A549 (cell line): ENCODE measurements around the gene PTCH2.
"Not testable (repeated sequence)": the region's sequence is repeated elsewhere in the genome, so short reads cannot be mapped to it uniquely, and the experiment has no call there.

Experiments used
- EP300 ChIP-seq, 2 experiments: fragments of >200 bp; sonication (Bioruptor Twin); formaldehyde crosslinking; IDR thresholded peaks; 2 replicates in 1 of 2; 3 replicates in 1 of 2; pipeline ENCODE4 v1.6.1; 2016 to 2017
- ESRRA ChIP-seq: fragments of 150-350 bp; IDR thresholded peaks from 2 replicates; pipeline ENCODE4 v1.6.1; 2014; ENCODE audit warnings: mild to moderate bottlenecking, low read length, borderline replicate concordance
- HDAC2 ChIP-seq: fragments of 200-600 bp; sonication (generic); IDR thresholded peaks from 2 replicates; pipeline ENCODE4 v1.6.1; 2016
- HOXA7 ChIP-seq: fragments of 250-450 bp; sonication (Bioruptor Pico); IDR thresholded peaks from 2 replicates; pipeline ENCODE4 v1.5.0; 2020; ENCODE audit warnings: mild to moderate bottlenecking, moderate library complexity
- JUNB ChIP-seq: fragments of >200 bp; sonication (Bioruptor Twin); formaldehyde crosslinking; IDR thresholded peaks from 2 replicates; pipeline ENCODE4 v1.6.1; 2016
- KDM1A ChIP-seq: fragments of 200-600 bp; sonication (generic); IDR thresholded peaks from 2 replicates; pipeline ENCODE4 v1.6.1; 2016; ENCODE audit warnings: low read depth, mild to moderate bottlenecking
- MAFK ChIP-seq: fragments of 450-650 bp; IDR thresholded peaks from 2 replicates; pipeline ENCODE4 v1.6.1; 2014; ENCODE audit not compliant: partially characterized antibody
- MAX ChIP-seq: IDR thresholded peaks from 2 replicates; pipeline ENCODE4 v1.6.1; 2012
- NR3C1 ChIP-seq: fragments of >200 bp; sonication (Bioruptor Twin); formaldehyde crosslinking; IDR thresholded peaks from 3 replicates; pipeline ENCODE4 v1.6.1; 2017
- POLR2A ChIP-seq: IDR thresholded peaks from 2 replicates; pipeline ENCODE4 v1.6.1; 2012; ENCODE audit warnings: mild to moderate bottlenecking, low read length
- REST ChIP-seq: fragments of 200-600 bp; sonication (generic); IDR thresholded peaks from 2 replicates; pipeline ENCODE4 v1.6.1; 2016; ENCODE audit warnings: antibody characterized with exemption, mild to moderate bottlenecking, moderate library complexity
- RFX5 ChIP-seq: fragments of 450-650 bp; IDR thresholded peaks from 2 replicates; pipeline ENCODE4 v1.7.1; 2014; ENCODE audit warnings: antibody characterized with exemption, mild to moderate bottlenecking, moderate library complexity
- TF ChIP-seq, protein P1 (sequence below): fragments of >200 bp; sonication (Bioruptor Twin); formaldehyde crosslinking; IDR thresholded peaks from 3 replicates; pipeline ENCODE4 v1.5.1; 2016

- not testable (repeated sequence) for TF ChIP-seq EP300 (IDR thresholded peaks at IDR 0.05); RFX5; REST; MAX; POLR2A; JUNB; NR3C1; HOXA7 (CRISPR knock-in tag); MAFK; ESRRA; HDAC2; KDM1A
- TF ChIP-seq, protein P1, sequence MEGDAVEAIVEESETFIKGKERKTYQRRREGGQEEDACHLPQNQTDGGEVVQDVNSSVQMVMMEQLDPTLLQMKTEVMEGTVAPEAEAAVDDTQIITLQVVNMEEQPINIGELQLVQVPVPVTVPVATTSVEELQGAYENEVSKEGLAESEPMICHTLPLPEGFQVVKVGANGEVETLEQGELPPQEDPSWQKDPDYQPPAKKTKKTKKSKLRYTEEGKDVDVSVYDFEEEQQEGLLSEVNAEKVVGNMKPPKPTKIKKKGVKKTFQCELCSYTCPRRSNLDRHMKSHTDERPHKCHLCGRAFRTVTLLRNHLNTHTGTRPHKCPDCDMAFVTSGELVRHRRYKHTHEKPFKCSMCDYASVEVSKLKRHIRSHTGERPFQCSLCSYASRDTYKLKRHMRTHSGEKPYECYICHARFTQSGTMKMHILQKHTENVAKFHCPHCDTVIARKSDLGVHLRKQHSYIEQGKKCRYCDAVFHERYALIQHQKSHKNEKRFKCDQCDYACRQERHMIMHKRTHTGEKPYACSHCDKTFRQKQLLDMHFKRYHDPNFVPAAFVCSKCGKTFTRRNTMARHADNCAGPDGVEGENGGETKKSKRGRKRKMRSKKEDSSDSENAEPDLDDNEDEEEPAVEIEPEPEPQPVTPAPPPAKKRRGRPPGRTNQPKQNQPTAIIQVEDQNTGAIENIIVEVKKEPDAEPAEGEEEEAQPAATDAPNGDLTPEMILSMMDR, result not testable (repeated sequence)
Measured at GRCh38 chr1:44824392-44824791, 18.7 kb downstream of the PTCH2 start.
